HT-29 (cell line): ENCODE data around the gene ZCCHC24. TPM values are rescaled to one million over a fixed set of nuclear protein-coding genes. Genes with fewer than 3 reads are reported as not detected.
A peak's percentile ranks its signal among the peaks of the same experiment; 100 is the strongest.

ENCODE experiments used
- DNase-seq: peaks from one replicate; pipeline ENCODE4 v3.0.0-alpha.2; 2015; ENCODE audit warnings: low spot score
- total RNA-seq: library from RNA; depleted of rRNA; stranded (reverse); fragments of >200 nt; shearing (Covaris generic); gene quantifications from 2 replicates; pipeline ENCODE4 v1.2.3, GENCODE V29; 2014

The ZCCHC24 gene
- total RNA-seq, 1 experiment from 2014 or later: not detected

- no peak for DNase-seq
Observed at GRCh38 chr10:79446758-79447084, 1.3 kb upstream of the ZCCHC24 start.

GRCh38 chr10:79445977-79446757, 743 bp upstream of the ZCCHC24 start:
- no peak for DNase-seq

DNA sequence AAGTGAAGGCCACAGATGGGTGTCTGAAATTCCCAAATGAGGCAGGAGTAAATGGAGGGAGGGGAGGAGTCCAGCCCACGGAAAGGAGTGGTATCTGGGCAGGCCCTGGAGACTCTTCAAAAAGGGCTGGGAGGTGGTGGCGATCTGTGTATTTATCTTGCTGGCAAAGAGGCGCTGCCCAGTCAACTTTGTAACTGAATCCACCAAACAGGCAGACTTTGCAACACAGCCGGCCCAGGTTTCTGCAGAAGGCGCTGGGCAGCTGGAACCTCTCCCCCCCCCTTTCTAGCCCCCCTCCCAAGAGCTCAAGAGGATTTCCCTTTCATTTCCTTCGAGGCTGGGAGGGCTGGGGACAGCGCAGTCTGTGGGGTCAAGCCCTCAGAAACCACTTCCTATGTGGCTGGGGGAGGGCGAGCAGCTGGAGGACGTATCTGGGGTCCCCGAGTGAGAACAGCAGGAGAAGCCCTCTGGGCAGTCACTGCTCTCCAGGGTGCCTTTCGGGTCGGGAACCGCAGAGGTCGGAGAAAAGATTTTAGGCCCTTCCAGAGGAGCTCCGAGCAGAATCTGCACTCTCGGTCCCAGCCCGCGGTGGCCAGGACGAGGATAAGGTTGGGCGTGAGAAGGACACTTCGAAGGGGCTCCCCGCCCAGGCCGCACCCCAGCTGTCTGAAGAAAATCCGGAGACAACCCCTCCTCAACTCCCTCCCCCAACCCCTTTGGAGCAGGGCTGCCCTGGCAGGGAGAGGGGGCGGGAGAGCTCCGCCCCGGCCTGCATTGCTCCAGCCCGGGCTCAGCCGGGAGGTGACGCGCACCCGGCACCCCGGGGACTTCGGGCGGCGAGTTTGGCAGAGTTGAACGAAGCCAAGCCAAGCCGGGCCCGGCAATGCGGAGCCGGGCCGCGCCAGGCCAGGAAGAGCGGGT, 965 bp downstream of the ZCCHC24 start:
- DNase-seq: peak; percentile 20

DNA sequence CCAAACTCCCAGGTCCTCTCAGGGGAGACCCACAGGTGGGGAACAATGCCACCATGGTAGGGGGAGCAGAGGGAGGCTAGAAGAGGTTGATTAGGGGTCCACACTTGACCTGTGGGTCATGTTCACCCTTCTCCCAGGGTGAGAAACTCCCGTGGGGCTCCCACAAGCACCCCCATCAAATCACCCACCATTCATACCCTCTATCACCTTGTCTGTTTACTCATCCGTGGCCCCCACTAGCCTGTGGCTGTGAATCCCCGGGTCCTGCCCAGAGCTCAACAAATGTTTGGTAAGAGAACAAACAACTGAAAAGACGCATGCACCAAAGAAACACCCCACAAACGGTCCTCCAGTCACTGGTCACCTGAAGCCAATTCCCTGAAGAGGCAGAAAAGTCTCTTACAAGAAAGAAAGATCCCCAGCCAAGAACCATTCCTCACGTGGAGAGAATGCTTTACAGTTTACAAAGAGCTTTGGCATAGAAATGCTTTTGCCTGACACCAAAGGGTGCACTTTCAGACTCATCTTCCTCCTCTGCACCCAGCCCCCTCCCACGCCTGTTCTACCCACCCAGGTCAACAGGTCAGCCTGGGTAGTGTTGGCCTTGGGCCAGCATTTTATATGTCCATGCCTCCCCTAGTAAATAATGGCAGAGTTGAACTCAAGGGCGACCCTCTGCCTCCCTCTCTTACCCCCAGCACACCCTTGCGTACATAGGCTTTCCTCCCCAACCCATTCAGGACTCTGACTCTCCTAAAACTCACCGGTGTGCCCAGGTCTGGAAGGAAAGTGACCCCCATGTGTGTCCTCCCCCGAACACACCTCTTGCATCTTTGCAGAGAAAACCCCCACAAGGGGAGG, 1.9 kb downstream of the ZCCHC24 start:
- DNase-seq: no peak

- DNase-seq: no peak
Observed at GRCh38 chr10:79442171-79443040, 3.0 kb downstream of the ZCCHC24 start.

DNA sequence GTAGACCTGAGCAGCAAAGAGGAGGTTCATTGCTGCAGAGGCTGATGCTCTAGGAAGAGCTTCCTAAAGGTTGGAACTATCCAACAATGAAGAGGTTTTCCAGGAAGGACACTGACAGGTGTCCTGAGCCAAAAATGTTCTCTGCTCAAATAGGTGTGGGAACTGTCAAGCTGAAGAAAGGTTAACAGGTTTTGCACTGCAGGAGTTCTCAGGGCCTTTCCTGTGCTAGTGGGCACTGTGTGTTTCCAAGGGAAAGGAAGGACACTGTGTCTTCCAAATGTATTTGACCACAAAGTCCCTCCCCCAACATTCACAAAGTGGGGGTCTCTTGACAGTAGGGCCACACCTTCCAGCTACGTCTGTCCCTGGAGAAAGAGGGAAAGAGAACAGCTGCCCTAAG, 4.0 kb downstream of the ZCCHC24 start:
- DNase-seq: no peak

GRCh38 chr10:79440281-79440680, 5.1 kb downstream of the ZCCHC24 start:
- no peak for DNase-seq

DNA sequence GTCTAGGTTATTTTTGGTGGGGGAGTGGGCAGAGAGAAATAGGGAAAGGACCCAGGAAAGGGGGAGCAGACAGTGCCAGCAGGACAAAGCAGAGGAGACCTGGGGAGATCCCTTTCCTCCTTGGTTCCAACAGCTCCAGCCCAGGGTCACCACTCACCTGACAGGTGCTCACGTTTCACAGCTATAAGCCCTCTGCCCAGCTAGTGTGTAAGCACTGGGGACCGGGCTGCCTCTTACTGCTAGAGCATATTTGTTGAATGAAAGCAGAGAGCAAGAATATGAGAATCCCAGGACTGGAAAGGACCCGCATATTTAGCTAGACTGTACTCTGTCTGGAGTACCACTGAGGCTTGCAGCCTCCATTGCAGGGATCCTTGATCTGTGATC, 6.7 kb downstream of the ZCCHC24 start:
- no peak for DNase-seq

DNA sequence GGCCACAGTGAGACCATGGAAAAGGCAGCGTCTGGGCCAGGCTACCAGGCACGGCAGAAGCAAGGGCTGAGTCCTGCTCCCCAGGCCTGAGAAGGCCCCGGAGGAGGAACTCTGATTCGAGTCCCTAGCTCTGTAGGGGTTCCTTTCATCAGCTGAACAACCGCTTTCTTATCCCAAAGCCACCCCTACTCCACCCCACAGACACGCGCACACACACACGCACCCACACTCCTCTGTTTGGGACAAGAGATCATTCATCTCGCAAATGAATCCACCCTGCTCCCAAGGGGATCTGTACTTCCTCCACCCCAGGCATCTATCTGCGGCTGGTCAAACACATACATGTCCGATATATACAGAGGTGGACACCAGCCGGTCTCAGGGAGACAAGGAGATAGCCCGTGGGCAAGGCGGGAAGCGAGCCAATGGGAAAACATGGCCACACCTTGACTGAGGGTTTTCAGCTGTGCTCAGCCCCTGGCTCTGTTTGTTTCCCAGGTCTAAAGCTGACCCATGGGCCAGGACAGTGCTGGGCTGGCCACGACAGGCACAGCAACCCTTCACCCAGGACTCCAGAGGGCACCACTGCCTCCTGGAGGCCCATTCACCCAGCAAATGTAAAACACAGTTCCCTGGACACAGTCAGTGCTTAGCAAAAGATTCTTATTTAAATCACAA, 7.3 kb downstream of the ZCCHC24 start:
- peak; percentile 19 for DNase-seq

GRCh38 chr10:79437111-79437814, 8.2 kb downstream of the ZCCHC24 start:
- no peak for DNase-seq

GRCh38 chr10:79436850-79437103, 8.6 kb downstream of the ZCCHC24 start:
- no peak for DNase-seq

DNA sequence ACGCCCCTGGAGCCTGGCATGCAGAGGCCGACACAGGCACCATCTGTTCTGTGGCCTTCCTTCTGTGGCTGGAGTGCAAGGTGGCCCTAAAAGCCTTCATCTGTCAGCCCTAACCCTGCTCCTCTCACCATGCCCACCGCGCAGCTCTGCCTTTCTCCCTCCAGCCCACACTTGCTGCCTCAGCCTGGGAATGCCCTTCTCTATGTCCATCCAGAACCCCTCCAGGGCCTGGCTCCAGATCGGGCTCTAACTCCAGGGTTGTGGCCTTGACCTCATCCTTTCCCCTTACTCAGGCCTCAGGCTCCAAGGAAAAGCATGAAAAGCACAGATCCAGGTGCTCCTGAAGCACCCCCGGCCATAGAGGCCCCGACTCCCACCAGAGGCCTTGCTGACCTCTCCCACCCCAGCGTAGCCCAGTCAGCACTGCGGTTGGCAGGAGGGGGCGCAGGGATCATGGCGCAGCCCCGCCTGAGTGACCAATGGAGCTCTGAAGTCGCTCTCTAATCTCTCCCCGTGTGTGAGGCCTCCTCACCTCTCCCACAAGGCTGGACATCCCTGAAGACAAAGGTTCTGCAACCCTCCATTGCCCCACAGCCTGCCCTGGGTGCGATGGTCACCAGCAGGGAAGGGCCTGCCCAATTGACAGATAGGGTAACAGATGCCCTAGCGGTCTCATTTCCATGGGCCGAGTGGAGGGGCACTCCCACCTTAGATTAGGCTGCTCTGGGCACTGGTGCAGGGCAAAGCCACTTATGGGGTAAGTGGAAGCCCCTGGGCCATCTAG, 9.2 kb downstream of the ZCCHC24 start:
- DNase-seq: no peak

DNA sequence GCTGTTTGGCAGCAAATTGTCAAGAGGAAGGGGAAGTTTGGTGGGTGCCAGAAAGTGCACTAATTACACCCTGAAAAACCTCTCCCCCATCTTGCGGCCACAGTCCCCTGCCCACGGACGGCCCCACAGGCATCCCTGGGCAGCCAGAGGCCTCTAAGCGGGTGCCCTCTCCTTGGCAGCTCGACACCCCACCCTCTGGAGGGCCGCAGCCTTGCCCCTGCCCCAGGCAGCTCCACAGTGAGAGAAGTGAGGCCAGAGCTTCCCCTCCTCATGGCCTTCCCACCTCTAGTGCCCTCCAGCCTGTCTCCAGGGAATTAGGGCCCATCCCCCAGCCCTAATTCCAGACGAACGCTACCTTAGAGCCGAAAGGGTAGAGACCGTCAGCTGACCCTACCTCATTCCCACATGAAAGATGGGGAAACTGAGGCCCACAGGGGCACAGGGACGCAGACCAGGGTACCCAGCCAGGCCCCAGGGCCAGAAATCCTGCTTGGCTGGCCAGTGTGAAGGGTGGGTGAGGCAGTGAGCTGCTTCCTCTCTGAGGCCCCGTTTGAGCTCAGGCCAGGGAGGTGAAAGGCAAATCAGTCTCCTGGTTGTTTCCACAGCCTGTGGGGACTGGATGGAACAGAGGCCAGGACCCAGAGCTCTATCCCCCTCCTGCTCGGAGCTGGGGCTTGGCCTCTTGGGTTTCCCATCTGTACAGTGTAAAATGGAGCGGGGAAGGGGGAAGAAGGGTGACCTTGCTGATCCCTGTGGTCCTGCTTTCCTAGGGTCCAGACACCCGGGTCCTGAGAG, 10.0 kb downstream of the ZCCHC24 start:
- DNase-seq: no peak

DNA sequence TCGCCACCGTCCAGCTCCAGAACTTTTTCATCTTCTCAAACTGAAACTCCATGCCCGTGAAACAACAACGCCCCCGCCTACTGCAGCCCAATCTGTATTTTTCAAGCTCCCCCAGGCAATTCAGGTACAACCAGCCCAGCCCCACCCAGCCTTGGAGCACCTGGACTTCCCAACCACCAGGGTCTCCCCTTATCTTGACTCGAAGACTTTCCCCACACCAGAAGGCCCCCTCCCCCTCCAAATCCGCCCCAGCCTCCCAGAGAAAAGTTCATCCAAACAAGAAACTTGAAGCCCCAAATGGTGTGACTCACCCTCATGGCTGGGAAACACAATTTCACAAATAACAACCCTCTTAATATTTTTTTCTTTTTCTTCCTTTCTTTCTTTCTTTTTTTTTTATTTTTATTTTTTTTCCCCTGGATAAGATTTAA, 10.6 kb downstream of the ZCCHC24 start:
- no peak for DNase-seq

DNA sequence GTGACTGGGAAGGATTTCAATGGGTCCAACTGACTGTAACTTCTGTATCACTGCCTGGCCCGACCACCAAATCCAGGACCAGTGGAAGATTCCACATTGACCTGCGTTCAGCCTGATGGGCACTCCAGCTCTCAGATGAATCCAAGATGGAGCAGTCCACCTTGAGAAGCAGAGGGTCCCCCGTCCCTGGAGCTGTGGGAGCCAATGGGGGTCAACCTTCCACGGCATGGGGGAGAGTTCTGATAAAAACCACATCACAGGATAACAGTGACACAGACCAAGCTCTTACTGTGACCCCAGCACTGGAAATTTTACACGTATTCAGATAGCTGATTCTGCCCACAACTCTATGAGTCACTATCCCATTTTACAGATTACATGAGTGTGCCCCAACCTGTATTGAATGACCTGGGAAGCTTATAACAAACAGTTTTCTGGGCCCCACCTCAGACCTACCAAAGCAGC, 11.2 kb downstream of the ZCCHC24 start:
- DNase-seq: no peak

DNA sequence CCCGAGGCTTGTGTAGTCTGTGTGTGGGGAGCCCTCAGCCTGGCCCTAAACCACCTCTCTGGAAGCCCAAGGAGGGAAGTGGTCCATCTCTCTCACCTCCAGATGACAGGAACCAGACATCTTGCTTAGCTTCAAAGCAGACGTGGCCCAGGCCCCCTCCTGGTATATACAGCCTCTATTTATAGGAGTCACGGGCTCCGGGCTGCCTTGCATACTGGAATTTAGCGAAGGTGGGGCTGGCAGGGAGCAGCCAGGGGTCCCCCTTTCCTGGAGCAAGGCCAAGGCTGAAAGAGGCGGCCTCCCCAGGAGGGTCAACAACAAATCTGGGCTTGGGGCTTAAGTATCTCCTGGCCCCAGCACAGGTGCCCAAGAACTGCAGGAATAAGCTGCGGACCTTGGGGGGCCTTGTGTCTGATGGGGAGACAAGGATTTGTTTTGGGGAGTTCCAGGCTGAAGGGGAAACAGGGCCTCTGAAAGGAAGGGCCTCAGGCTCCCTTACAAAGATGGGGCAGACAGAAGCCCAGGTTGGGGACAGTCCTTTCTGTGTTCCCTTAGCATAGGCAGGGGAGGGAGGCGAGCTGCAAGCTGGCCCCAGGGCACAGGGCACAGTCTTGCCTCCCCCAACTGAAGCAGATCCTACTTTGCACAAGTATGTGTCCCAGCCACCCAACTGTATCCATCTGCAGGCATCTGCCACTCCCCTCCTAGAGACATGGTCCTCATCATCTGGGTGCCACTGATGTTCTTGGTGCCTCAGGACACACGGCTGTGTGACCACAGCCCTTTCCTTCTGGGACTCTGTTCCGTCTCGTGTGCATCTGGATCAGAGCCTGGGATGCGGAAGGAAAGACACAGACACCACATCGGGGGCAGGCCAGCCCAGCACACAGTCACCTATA, 11.9 kb downstream of the ZCCHC24 start:
- DNase-seq: no peak
